Duodenal mucosa (tissue), 2 donors: Measurements from ENCODE around the gene TNFRSF6B.
A peak's percentile ranks its signal among the peaks of the same experiment; 100 is the strongest.

Source experiments
- H3K27ac ChIP-seq: one replicate; pipeline ENCODE4 v1.7.0; 2013; ENCODE audit warnings: low read depth, low read length
- H3K27me3 ChIP-seq, 2 donors: one replicate each; pipeline ENCODE4 v1.7.0; 2013; ENCODE audit warnings: low read length in 2 of 2, control low read depth in 1 of 2; ENCODE audit not compliant: insufficient read depth in 2 of 2, control insufficient read depth in 1 of 2
- H3K36me3 ChIP-seq, 2 donors: one replicate each; pipeline ENCODE4 v1.7.0; 2013; ENCODE audit warnings: low read length in 2 of 2, control low read depth in 1 of 2; ENCODE audit not compliant: insufficient read depth in 2 of 2, control insufficient read depth in 1 of 2
- H3K4me1 ChIP-seq, 2 donors: one replicate each; pipeline ENCODE4 v1.7.0; 2013; ENCODE audit warnings: low read length in 2 of 2, control low read depth in 1 of 2; ENCODE audit not compliant: insufficient read depth in 2 of 2, control insufficient read depth in 1 of 2
- H3K4me3 ChIP-seq, 2 donors: one replicate each; pipeline ENCODE4 v1.7.0; 2013; ENCODE audit warnings: low read length in 2 of 2, low read depth in 1 of 2
- H3K9ac ChIP-seq, 2 donors: one replicate each; pipeline ENCODE4 v1.7.0; 2013; ENCODE audit warnings: low read length in 2 of 2, low read depth in 1 of 2
- H3K9me3 ChIP-seq, 2 donors: one replicate each; pipeline ENCODE4 v1.7.0; 2013; ENCODE audit warnings: low read length in 2 of 2, control low read depth in 1 of 2; ENCODE audit not compliant: control insufficient read depth in 1 of 2

TNFRSF6B gene

GRCh38 chr20:63682384-63683139 is 13.9 kb upstream of the TNFRSF6B start:
- Histone ChIP-seq H3K27ac (peak overlapping the region; percentile 49), H3K9ac (no peak overlapping the region), H3K36me3 (peaks cover 0 to 18% of the 10 kb centered on the region in 2 donors)

GRCh38 chr20:63685269-63686026 is 11.0 kb upstream of the TNFRSF6B start:
- no peaks in the 10 kb centered on the region for H3K27me3 ChIP-seq
- H3K4me3 ChIP-seq = no peak overlapping the region
- no peaks in the 10 kb centered on the region for H3K9me3 ChIP-seq
- peak overlapping the region; percentile 91 for H3K27ac ChIP-seq
- peaks cover 20 to 42% of the 10 kb centered on the region in 2 donors for H3K4me1 ChIP-seq
- no peaks in the 10 kb centered on the region for H3K36me3 ChIP-seq
- H3K9ac ChIP-seq = peak overlapping the region in 1 of 2 donors; percentile 43

More at GRCh38 chr20:63682384-63683139, 13.9 kb upstream of the TNFRSF6B start:
- Histone ChIP-seq H3K4me3 (no peak overlapping the region), H3K4me1 (peaks cover 20 to 36% of the 10 kb centered on the region in 2 donors), H3K27me3 (no peaks in the 10 kb centered on the region), H3K9me3 (no peaks in the 10 kb centered on the region)

GRCh38 chr20:63686094-63686491 is 10.4 kb upstream of the TNFRSF6B start:
- H3K27me3 ChIP-seq = no peaks in the 10 kb centered on the region
- H3K36me3 ChIP-seq = no peaks in the 10 kb centered on the region
- H3K27ac ChIP-seq = peak overlapping the region; percentile 91
- H3K4me3 ChIP-seq = peak overlapping the region; percentile 28 to 41
- no peaks in the 10 kb centered on the region for H3K9me3 ChIP-seq
- H3K9ac ChIP-seq = peak overlapping the region; percentile 32 to 43
- H3K4me1 ChIP-seq = peaks cover 20 to 42% of the 10 kb centered on the region in 2 donors

GRCh38 chr20:63686492-63687321 is 9.7 kb upstream of the TNFRSF6B start:
- no peaks in the 10 kb centered on the region for H3K36me3 ChIP-seq
- H3K9me3 ChIP-seq = no peaks in the 10 kb centered on the region
- H3K27ac ChIP-seq = peak overlapping the region; percentile 91
- peak overlapping the region; percentile 28 to 41 for H3K4me3 ChIP-seq
- H3K9ac ChIP-seq = peak overlapping the region; percentile 28 to 32
- peaks cover 20 to 38% of the 10 kb centered on the region in 2 donors for H3K4me1 ChIP-seq
- H3K27me3 ChIP-seq = no peaks in the 10 kb centered on the region

DNA sequence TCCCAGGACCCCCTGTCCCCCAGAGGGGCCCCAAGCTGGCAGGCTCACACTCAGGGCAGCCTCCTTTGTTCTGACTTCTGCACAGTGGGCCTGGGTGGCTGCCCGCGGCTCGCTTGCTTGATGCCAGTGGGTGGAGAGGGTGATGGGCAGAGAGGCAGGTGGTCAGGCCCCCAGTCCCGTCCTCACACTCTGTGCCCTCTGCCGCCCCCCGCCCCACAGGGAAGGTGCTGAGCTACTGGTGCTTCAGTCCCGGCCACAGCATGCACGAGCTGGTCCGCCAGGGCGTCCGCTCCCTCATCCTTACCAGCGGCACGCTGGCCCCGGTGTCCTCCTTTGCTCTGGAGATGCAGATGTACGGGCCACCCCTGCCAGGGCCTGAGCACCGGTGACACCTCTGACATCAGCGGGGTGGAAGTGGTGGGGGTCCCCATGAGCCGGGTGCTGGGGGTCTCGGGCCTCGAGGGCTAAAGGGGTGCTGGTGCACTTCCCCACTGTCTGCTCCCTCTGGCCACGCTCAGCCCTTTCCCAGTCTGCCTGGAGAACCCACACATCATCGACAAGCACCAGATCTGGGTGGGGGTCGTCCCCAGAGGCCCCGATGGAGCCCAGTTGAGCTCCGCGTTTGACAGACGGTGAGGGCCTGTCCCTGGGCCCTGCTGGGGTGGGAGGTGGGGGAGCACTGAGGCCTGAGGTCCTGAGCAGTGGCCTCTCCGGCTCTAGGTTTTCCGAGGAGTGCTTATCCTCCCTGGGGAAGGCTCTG is 8.9 kb upstream of the TNFRSF6B start:
- Histone ChIP-seq H3K36me3 (no peaks in the 10 kb centered on the region), H3K9me3 (no peaks in the 10 kb centered on the region), H3K27ac (peak overlapping the region; percentile 80), H3K4me1 (peaks cover 26 to 45% of the 10 kb centered on the region in 2 donors), H3K4me3 (no peak overlapping the region), H3K9ac (peak overlapping the region in 1 of 2 donors; percentile 28), H3K27me3 (no peaks in the 10 kb centered on the region)

GRCh38 chr20:63688228-63689045 is 8.0 kb upstream of the TNFRSF6B start:
- Histone ChIP-seq H3K27me3 (no peaks in the 10 kb centered on the region), H3K4me3 (no peak overlapping the region), H3K4me1 (peaks cover 22 to 37% of the 10 kb centered on the region in 2 donors), H3K27ac (no peak overlapping the region), H3K9ac (no peak overlapping the region), H3K9me3 (no peaks in the 10 kb centered on the region), H3K36me3 (no peaks in the 10 kb centered on the region)

- no peak overlapping the region for H3K27ac ChIP-seq
- H3K4me1 ChIP-seq = peaks cover 21 to 37% of the 10 kb centered on the region in 2 donors
Measured at GRCh38 chr20:63689046-63690002, 7.1 kb upstream of the TNFRSF6B start.

DNA sequence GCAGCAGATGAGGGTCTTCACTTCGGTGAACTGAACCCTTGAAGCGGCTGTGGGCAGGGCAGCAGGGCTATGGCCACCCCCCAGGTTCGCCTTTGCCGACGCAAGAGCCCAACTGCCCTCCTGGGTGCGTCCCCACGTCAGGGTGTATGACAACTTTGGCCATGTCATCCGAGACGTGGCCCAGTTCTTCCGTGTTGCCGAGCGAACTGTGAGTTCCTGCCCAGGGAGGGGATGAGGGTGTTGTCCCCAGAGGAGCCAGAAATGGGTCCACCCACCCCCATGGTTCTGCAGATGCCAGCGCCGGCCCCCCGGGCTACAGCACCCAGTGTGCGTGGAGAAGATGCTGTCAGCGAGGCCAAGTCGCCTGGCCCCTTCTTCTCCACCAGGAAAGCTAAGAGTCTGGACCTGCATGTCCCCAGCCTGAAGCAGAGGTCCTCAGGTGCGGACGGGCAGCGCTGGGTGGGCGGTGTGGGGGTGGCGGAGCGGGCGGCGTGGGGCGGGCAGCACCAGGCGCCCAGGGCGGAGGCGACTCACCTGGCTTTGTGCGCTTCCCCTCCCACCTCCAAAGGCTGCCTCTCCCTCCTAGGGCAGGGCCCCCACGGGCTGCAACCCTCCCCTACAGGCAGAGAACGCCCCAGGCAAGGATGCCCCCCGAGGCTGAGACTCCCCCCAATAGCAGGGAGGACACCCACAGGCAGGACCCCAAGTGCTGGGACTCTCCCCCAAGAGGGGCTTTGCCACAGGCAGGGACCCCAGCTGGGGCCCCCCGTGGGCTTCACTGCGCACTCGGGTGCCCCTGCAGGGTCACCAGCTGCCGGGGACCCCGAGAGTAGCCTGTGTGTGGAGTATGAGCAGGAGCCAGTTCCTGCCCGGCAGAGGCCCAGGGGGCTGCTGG is 6.2 kb upstream of the TNFRSF6B start:
- H3K4me3 ChIP-seq = no peak overlapping the region
- peaks cover 0 to 4% of the 10 kb centered on the region in 2 donors for H3K36me3 ChIP-seq
- no peaks in the 10 kb centered on the region for H3K9me3 ChIP-seq
- H3K4me1 ChIP-seq = peaks cover 21 to 37% of the 10 kb centered on the region in 2 donors
- H3K9ac ChIP-seq = no peak overlapping the region
- no peaks in the 10 kb centered on the region for H3K27me3 ChIP-seq
- no peak overlapping the region for H3K27ac ChIP-seq

More at GRCh38 chr20:63689046-63690002, 7.1 kb upstream of the TNFRSF6B start:
- Histone ChIP-seq H3K27me3 (no peaks in the 10 kb centered on the region), H3K9me3 (no peaks in the 10 kb centered on the region), H3K9ac (no peak overlapping the region), H3K4me3 (no peak overlapping the region), H3K36me3 (peaks cover 0 to 4% of the 10 kb centered on the region in 2 donors)
